OCI-LY7 (cell line): ENCODE measurements around the gene PTTG2. TPM values are rescaled to one million over a fixed set of nuclear protein-coding genes. Genes with fewer than 3 reads are reported as not detected.

ENCODE experiments used
- BruUV-seq: library from RNA; stranded (reverse); fragments of 400-500 nt; replicated peaks from 2 replicates; lab custom pipeline; 2021; lab: Mats Ljungman, UMichigan
- CTCF ChIA-PET: fragments of 300-600 bp; sonication (Branson Sonifier 250); formaldehyde crosslinking; loops from one replicate; lab custom pipeline; 2022; ENCODE audit warnings: antibody characterized with exemption; ENCODE audit not compliant: unreplicated experiment; lab: Charles Lee
- POLR2A ChIA-PET: fragments of 300-600 bp; sonication (Branson Sonifier 250); formaldehyde crosslinking; loops from one replicate; lab custom pipeline; 2022; ENCODE audit warnings: antibody characterized with exemption; lab: Charles Lee
- DNase-seq: peaks from one replicate; pipeline ENCODE4 v3.0.0-alpha.2; 2015; ENCODE audit warnings: low spot score
- H2AFZ ChIP-seq: fragments of 200-600 bp; sonication (generic), shearing (Covaris generic); 2 replicates; pipeline ENCODE4 v1.6.1; 2014; ENCODE audit warnings: mild to moderate bottlenecking, antibody characterized with exemption, low read length, moderate library complexity
- H3K27ac ChIP-seq: fragments of 200-600 bp; sonication (generic); 2 replicates; pipeline ENCODE4 v1.5.1; 2014; ENCODE audit warnings: mixed run types, low read depth, mild to moderate bottlenecking, moderate library complexity, low read length, inconsistent platforms; ENCODE audit not compliant: poor library complexity, severe bottlenecking
- H3K36me3 ChIP-seq: fragments of 200-600 bp; sonication (generic); 2 replicates; pipeline ENCODE4 v1.6.1; 2014; ENCODE audit warnings: mild to moderate bottlenecking, antibody characterized with exemption, low read length, moderate library complexity, mixed read lengths; ENCODE audit not compliant: insufficient read depth
- H3K4me1 ChIP-seq: fragments of 200-600 bp; sonication (generic); 2 replicates; pipeline ENCODE4 v1.5.1; 2014; ENCODE audit warnings: mild to moderate bottlenecking, low read length; ENCODE audit not compliant: insufficient read depth, poor library complexity, severe bottlenecking
- H3K4me2 ChIP-seq: fragments of 200-600 bp; sonication (generic); 2 replicates; pipeline ENCODE4 v1.6.1; 2014; ENCODE audit warnings: mild to moderate bottlenecking, low read length
- H3K4me3 ChIP-seq: fragments of 200-600 bp; sonication (generic); 2 replicates; pipeline ENCODE4 v1.5.1; 2014; ENCODE audit warnings: mild to moderate bottlenecking, low read depth, low read length; ENCODE audit not compliant: poor library complexity, severe bottlenecking
- H3K79me2 ChIP-seq: fragments of 200-600 bp; sonication (generic); 2 replicates; pipeline ENCODE4 v1.6.1; 2016; ENCODE audit warnings: low read depth, mild to moderate bottlenecking, low read length, moderate library complexity, mixed read lengths; ENCODE audit not compliant: insufficient read depth
- H3K9me2 ChIP-seq: fragments of 200-600 bp; sonication (generic); 2 replicates; pipeline ENCODE4 v1.6.1; 2016; ENCODE audit warnings: mild to moderate bottlenecking, low read length, mixed read lengths; ENCODE audit not compliant: insufficient read depth
- H3K9me3 ChIP-seq: fragments of 200-600 bp; sonication (generic); 2 replicates; pipeline ENCODE4 v1.6.1; 2014; ENCODE audit warnings: mild to moderate bottlenecking, mixed run types, low read length, mixed read lengths
- H4K20me1 ChIP-seq: fragments of 200-600 bp; sonication (generic); 2 replicates; pipeline ENCODE4 v1.6.1; 2014; ENCODE audit warnings: mild to moderate bottlenecking, antibody characterized with exemption, low read length, moderate library complexity, mixed read lengths; ENCODE audit not compliant: insufficient read depth
- EZH2phosphoT487 ChIP-seq: fragments of 200-600 bp; sonication (generic); IDR thresholded peaks from 2 replicates; pipeline ENCODE4 v1.6.1; 2018; ENCODE audit warnings: low read depth, borderline replicate concordance, mild to moderate bottlenecking, mixed run types, antibody characterized with exemption, low read length, moderate library complexity, mixed read lengths
- intact Hi-C: fragments of 100-400 bp; cut with micrococcal nuclease; formaldehyde crosslinking; loops from one replicate; pipeline ENCODE4 v1.10.0; 2022; ENCODE audit not compliant: unreplicated experiment
- total RNA-seq, 2 experiments: library from RNA; depleted of rRNA in 1 of 2; stranded (reverse); fragments of >200 nt in 1 of 2; shearing (Covaris generic) in 1 of 2; gene quantifications; 2 replicates each; pipeline ENCODE4 v1.2.3, GENCODE V29; 2014 to 2022
- TF ChIP-seq, protein P1 (sequence below): fragments of 200-600 bp; sonication (generic); conservative IDR thresholded peaks from 2 replicates; pipeline ENCODE4 v1.5.1; 2014; ENCODE audit warnings: mild to moderate bottlenecking, antibody characterized with exemption, low read length, moderate library complexity, mixed read lengths

Gene PTTG2
- total RNA-seq, 2 experiments from 2014 or later: 1.0 to 2.0 TPM

DNA sequence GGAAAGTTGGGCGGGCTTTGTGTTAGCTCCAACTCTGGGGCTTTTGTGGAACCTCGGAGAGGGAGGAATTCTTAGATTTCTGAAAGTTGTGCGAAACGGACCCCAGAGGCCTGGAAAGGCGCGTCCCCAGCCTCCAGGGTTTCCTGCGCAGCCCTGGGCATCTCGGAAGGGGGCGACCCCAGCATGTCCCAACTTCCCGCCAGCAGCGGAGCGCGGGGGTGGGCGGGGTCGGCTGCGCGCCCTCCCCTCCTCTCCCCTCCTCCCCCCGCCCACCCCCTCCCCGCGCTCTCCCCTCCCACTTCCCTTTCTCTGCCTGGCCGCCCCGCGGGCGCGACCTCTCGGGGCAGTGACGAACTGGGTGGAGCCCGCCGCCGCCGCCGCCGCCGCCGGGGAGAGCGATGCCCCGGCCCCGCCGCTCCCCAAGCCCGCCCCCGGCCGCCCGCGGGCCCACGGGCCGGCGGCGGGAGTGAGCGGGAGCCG lies 16.8 kb downstream of the PTTG2 start:
- TF ChIP-seq EZH2phosphoT487: no peak
- TF ChIP-seq, protein P1, sequence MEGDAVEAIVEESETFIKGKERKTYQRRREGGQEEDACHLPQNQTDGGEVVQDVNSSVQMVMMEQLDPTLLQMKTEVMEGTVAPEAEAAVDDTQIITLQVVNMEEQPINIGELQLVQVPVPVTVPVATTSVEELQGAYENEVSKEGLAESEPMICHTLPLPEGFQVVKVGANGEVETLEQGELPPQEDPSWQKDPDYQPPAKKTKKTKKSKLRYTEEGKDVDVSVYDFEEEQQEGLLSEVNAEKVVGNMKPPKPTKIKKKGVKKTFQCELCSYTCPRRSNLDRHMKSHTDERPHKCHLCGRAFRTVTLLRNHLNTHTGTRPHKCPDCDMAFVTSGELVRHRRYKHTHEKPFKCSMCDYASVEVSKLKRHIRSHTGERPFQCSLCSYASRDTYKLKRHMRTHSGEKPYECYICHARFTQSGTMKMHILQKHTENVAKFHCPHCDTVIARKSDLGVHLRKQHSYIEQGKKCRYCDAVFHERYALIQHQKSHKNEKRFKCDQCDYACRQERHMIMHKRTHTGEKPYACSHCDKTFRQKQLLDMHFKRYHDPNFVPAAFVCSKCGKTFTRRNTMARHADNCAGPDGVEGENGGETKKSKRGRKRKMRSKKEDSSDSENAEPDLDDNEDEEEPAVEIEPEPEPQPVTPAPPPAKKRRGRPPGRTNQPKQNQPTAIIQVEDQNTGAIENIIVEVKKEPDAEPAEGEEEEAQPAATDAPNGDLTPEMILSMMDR: peak; percentile 39; the same call in 1 of the 2 replicates
- peaks cover 31% of the 10 kb centered on the region for H3K36me3 ChIP-seq
- no TSS peak for BruUV-seq
- DNase-seq: peak; percentile 90
- POLR2A ChIA-PET: interaction anchor here (0.8 to 7.1 kb wide), 13 partner anchors 9 to 153 kb away, joined by 3 to 105 read pairs (median 5); no protein-coding TSS in a partner anchor
- peaks cover 9% of the 10 kb centered on the region; the same call in 1 of the 2 replicates for H4K20me1 ChIP-seq
- peak overlapping the region; percentile 57; the same call in 1 of the 2 replicates for H2AFZ ChIP-seq
- no peaks in the 10 kb centered on the region for H3K9me3 ChIP-seq
- peak overlapping the region; percentile 96 for H3K4me3 ChIP-seq
- no peaks in the 10 kb centered on the region for H3K9me2 ChIP-seq
- peaks cover 56% of the 10 kb centered on the region for H3K4me1 ChIP-seq
- peak overlapping the region; percentile 99 for H3K27ac ChIP-seq
- CTCF ChIA-PET: no interaction called here
- H3K79me2 ChIP-seq: peaks cover 48% of the 10 kb centered on the region
- intact Hi-C loops: loop anchor here (1.0 to 2.0 kb wide), 3 partner anchors 84 to 172 kb away; partner anchors contain the start of gene PGM2
- peak overlapping the region; percentile 94 for H3K4me2 ChIP-seq

DNA sequence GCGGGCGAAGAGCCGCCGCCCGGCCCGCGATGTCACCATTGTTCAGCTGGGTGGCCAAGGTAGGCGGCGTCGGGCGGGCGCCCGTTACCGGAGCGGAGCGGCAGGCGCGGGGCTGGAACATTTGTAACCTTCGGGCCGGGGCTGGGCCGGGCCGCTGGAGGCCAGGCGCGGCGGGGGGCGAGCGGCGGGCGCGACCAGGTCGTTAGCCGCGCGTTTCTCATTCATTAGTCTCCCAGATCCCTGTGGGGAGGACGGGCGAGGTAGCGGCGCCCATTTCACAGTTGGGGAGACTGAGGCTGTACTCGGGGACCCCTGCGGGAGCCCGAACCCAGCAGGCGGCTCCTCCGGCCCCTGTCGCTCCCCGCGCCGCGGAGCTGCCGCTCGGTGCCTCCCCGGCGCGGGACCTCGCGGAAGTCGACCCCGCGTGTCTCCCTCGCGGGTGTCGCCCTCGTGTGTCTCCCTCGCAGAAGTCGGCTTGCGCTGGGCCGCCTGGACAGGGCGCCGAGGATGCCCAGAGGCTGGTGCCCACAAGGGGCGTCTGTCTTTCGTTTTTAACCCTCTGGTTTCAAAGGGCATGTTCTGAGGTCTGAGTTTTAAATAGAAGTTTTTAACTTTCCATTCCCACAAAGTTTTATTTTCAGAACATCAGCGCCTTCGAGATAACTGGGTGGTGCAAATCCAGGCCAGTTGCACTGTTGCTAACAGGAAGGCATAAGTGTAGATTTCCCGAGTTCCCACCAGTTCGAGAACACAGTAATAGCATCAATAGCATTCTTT lies 17.5 kb downstream of the PTTG2 start:
- ChIA-PET POLR2A (interaction anchor here (0.7 to 7.1 kb wide), 13 partner anchors 10 to 173 kb away, joined by 3 to 105 read pairs (median 6); partner anchors contain the start of gene PGM2), CTCF (no interaction called here)
- BruUV-seq: no TSS peak
- intact Hi-C loops: loop anchor here (1.0 to 2.0 kb wide), 6 partner anchors 17 to 301 kb away; partner anchors contain the start of gene PGM2
- Histone ChIP-seq H3K36me3 (peaks cover 35% of the 10 kb centered on the region), H3K9me2 (no peaks in the 10 kb centered on the region), H3K9me3 (no peaks in the 10 kb centered on the region), H4K20me1 (peaks cover 12% of the 10 kb centered on the region; the same call in 1 of the 2 replicates), H2AFZ (no peak overlapping the region), H3K79me2 (peaks cover 54% of the 10 kb centered on the region), H3K4me2 (peak overlapping the region; percentile 81), H3K27ac (peak overlapping the region; percentile 99), H3K4me1 (peaks cover 62% of the 10 kb centered on the region), H3K4me3 (peak overlapping the region; percentile 96)
- peak; percentile 85 for DNase-seq
- TF ChIP-seq, protein P1: peak; percentile 74
- TF ChIP-seq EZH2phosphoT487: no peak
